GM19452 (cell line): ENCODE measurements around the gene PRR30.
"Not testable (repeated sequence)": the region's sequence is repeated elsewhere in the genome, so short reads cannot be mapped to it uniquely, and the experiment has no call there.

Experiments
- ATAC-seq: cut with Tn5 transposase; IDR thresholded peaks from one replicate; pipeline ENCODE4 v1.9.1; 2021; ENCODE audit not compliant: unreplicated experiment

The PRR30 gene

GRCh38 chr2:27130396-27130795, 8.8 kb downstream of the PRR30 start:
- no peak for ATAC-seq

- ATAC-seq = no peak
These were observed 10.3 kb downstream of the PRR30 start for GRCh38 chr2:27128668-27129571.

GRCh38 chr2:27127883-27128667, 11.1 kb downstream of the PRR30 start:
- no peak for ATAC-seq

GRCh38 chr2:27126252-27126710, 12.9 kb downstream of the PRR30 start:
- no peak for ATAC-seq

GRCh38 chr2:27125104-27125503, 14.1 kb downstream of the PRR30 start:
- ATAC-seq = no peak

GRCh38 chr2:27123302-27124150, 15.7 kb downstream of the PRR30 start, which contains the start of gene ABHD1:
TSS of gene ABHD1 (plus strand) at chr2:27123815. CDS start at chr2:27123949, 134 bp downstream.
- no peak for ATAC-seq

- ATAC-seq = no peak
These were observed 16.4 kb downstream of the PRR30 start for GRCh38 chr2:27122791-27123190.

- no peak for ATAC-seq
These were observed 17.3 kb downstream of the PRR30 start for GRCh38 chr2:27121906-27122305.

GRCh38 chr2:27119330-27119670, 19.9 kb downstream of the PRR30 start:
- ATAC-seq = not testable (repeated sequence)

- ATAC-seq = no peak
These were observed 20.5 kb downstream of the PRR30 start, which contains the start of gene CGREF1 for GRCh38 chr2:27118525-27119329. TSS of gene CGREF1 (minus strand) at chr2:27119128. CDS start at chr2:27104366, 14,762 bp downstream.

- no peak for ATAC-seq
These were observed 21.1 kb downstream of the PRR30 start for GRCh38 chr2:27117995-27118524.

GRCh38 chr2:27115519-27115918, 23.7 kb downstream of the PRR30 start:
- ATAC-seq = no peak

GRCh38 chr2:27111392-27112078, 27.7 kb downstream of the PRR30 start:
- not testable (repeated sequence) for ATAC-seq

GRCh38 chr2:27110603-27111352, 28.4 kb downstream of the PRR30 start:
- not testable (repeated sequence) for ATAC-seq

GRCh38 chr2:27109083-27109482, 30.1 kb downstream of the PRR30 start:
- ATAC-seq = no peak

- no peak for ATAC-seq
These were observed 31.0 kb downstream of the PRR30 start for GRCh38 chr2:27108221-27108620.

GRCh38 chr2:27105981-27106380, 33.2 kb downstream of the PRR30 start:
- ATAC-seq = no peak

- no peak for ATAC-seq
These were observed 36.9 kb downstream of the PRR30 start for GRCh38 chr2:27102329-27102728.
